ENCODE results near the gene MICU1. TPM values are rescaled to one million over a fixed set of nuclear protein-coding genes. Genes with fewer than 3 reads are reported as not detected.

The MICU1 gene
- total RNA-seq, 1 experiment from 2014 or later = 39.4 TPM

GRCh38 chr10:72379062-72379461 lies 246.8 kb downstream of the MICU1 start (continued):
- no peak for TF ChIP-seq REST (IDR thresholded peaks at IDR 0.05; ENCODE audit: low read depth)
- no peak for TF ChIP-seq EZH2 (IDR thresholded peaks at IDR 0.05)
- TF ChIP-seq POLR2A (IDR thresholded peaks at IDR 0.05; ENCODE audit: borderline replicate concordance, extremely low read depth, insufficient read depth, insufficient read length) = no peak
- no peak for TF ChIP-seq CEBPB (IDR thresholded peaks at IDR 0.05; ENCODE audit: low read depth)
- no peak for TF ChIP-seq POLR2AphosphoS5 (IDR thresholded peaks at IDR 0.05; ENCODE audit: low read depth, low read length)
- TF ChIP-seq MAX (IDR thresholded peaks at IDR 0.05) = no peak
- TF ChIP-seq EGR1 (IDR thresholded peaks at IDR 0.05; ENCODE audit: low read depth) = no peak
- TF ChIP-seq ZNF274 (IDR thresholded peaks at IDR 0.05; ENCODE audit: low read depth, low read length) = no peak
- no peak for TF ChIP-seq SIN3A (IDR thresholded peaks at IDR 0.05; ENCODE audit: low read depth)
- TF ChIP-seq RAD21 (IDR thresholded peaks at IDR 0.05; ENCODE audit: low read depth) = no peak
- no peak for TF ChIP-seq JUND (IDR thresholded peaks at IDR 0.05)

- Histone ChIP-seq H3K9me2 (ENCODE audit: insufficient read depth) (no peaks in the 10 kb centered on the region), H3K4me3 (replicated peaks in 1 of 2; ENCODE audit: low read depth in 1 of 2, low read length in 2 of 2) (no peak overlapping the region), H3K79me2 (ENCODE audit: insufficient read depth, low read length) (no peaks in the 10 kb centered on the region), H3K9me3 (ENCODE audit: control insufficient read depth in 1 of 2, insufficient read depth in 1 of 2, low read depth in 1 of 2, low read length in 2 of 2) (no peaks in the 10 kb centered on the region), H3K36me3 (ENCODE audit: control insufficient read depth in 1 of 2, insufficient read depth in 2 of 2, low read length in 2 of 2) (no peaks in the 10 kb centered on the region), H3K4me1 (ENCODE audit: control insufficient read depth in 1 of 2, insufficient read depth in 2 of 2, low read length in 2 of 2) (no peaks in the 10 kb centered on the region), H3K4me2 (ENCODE audit: low read length) (no peak overlapping the region), H3K27me3 (ENCODE audit: insufficient read depth, low read length) (no peaks in the 10 kb centered on the region), H2AFZ (ENCODE audit: low read depth, low read length, poor library complexity, severe bottlenecking) (no peak overlapping the region), H4K20me1 (ENCODE audit: insufficient read depth) (no peaks in the 10 kb centered on the region), H3K27ac (ENCODE audit: low read depth, low read length) (no peak overlapping the region), H3K9ac (ENCODE audit: low read length) (no peak overlapping the region)
- no TSS peak for BruUV-seq (replicated peaks)
- DNase-seq (ENCODE audit: low read depth, low spot score) (no peak), ATAC-seq (peak; percentile 97)
- POLR2A ChIA-PET = no interaction called here
- intact Hi-C loops (cut with micrococcal nuclease) = loop anchor here (5.0 kb wide), 1 partner anchor 317 kb away; the partner anchor contains the start of gene MCU
- peak; percentile 20 to 38 (median 32); a peak in 3 of 6 replicates for TF ChIP-seq CTCF (IDR thresholded peaks at IDR 0.05 in 2 of 3, conservative IDR thresholded peaks at IDR 0.05 in 1 of 3; ENCODE audit: borderline replicate concordance in 1 of 3, insufficient read depth in 1 of 3, low read depth in 2 of 3, low read length in 2 of 3)
- TF ChIP-seq RAD21 (IDR thresholded peaks at IDR 0.05; ENCODE audit: low read depth) = peak; percentile 62
- TF ChIP-seq ATF3 (IDR thresholded peaks at IDR 0.05) = no peak
- TF ChIP-seq MAX (IDR thresholded peaks at IDR 0.05) = peak; percentile 41; the same call in 1 of the 2 replicates
- no peak for TF ChIP-seq POLR2A (IDR thresholded peaks at IDR 0.05; ENCODE audit: borderline replicate concordance, extremely low read depth, insufficient read depth, insufficient read length)
- CTCF ChIA-PET = interaction anchor here (1.1 to 2.9 kb wide), 4 partner anchors 9 to 686 kb away, joined by 3 to 23 read pairs (median 4); no protein-coding TSS in a partner anchor
- RAD21 ChIA-PET (ENCODE audit: low non-redundant PET in 1 of 2, low total read pairs in 2 of 2, uncharacterized antibody in 2 of 2, unreplicated experiment in 2 of 2) = interaction anchor here in 1 of 2 experiments (1.4 to 1.8 kb wide), 2 partner anchors 457 to 459 kb away, joined by 3 to 4 read pairs; no protein-coding TSS in a partner anchor
These were observed 250.3 kb downstream of the MICU1 start for GRCh38 chr10:72375585-72375984.

Data from HCT116 (cell line).